H1 (cell line): Measurements from ENCODE around the gene TBC1D32. TPM values are rescaled to one million over a fixed set of nuclear protein-coding genes. Genes with fewer than 3 reads are reported as not detected.

Experiments
- CTCF ChIA-PET: fragments of 300-600 bp; sonication (Branson Sonifier 250); formaldehyde crosslinking; loops from one replicate; lab custom pipeline; 2021; ENCODE audit not compliant: partially characterized antibody; lab: Charles Lee
- POLR2A ChIA-PET: fragments of 300-600 bp; sonication (Branson Sonifier 250); formaldehyde crosslinking; loops from one replicate; lab custom pipeline; 2021; ENCODE audit warnings: inconsistent platforms; ENCODE audit not compliant: partially characterized antibody; lab: Charles Lee
- DNase-seq, 2 experiments: peaks; one replicate each; pipeline versions ENCODE4 v3.0.0 to v3.0.0-alpha.2; 2010 to 2022; ENCODE audit warnings: low spot score in 2 of 2, low read depth in 1 of 2, mixed read lengths in 1 of 2
- FAIRE-seq: peaks from 2 replicates; lab custom pipeline; 2011; peaks lifted over from hg19 to GRCh38; lab: Jason Lieb, UNC
- H2AFZ ChIP-seq: 2 replicates; pipeline ENCODE4 v1.8.1; 2012; ENCODE audit warnings: low read length, inconsistent platforms
- H2AK5ac ChIP-seq: 2 replicates; pipeline ENCODE4 v1.6.1; 2013; ENCODE audit warnings: low read depth, low read length
- H2BK120ac ChIP-seq: replicated peaks from 2 replicates; pipeline ENCODE3; 2013; ENCODE audit warnings: low read depth, low read length, inconsistent platforms
- H2BK12ac ChIP-seq: 2 replicates; pipeline ENCODE4 v1.6.1; 2013; ENCODE audit warnings: low read depth, low read length
- H2BK15ac ChIP-seq: 2 replicates; pipeline ENCODE4 v1.6.1; 2013; ENCODE audit warnings: low read length
- H2BK20ac ChIP-seq: 2 replicates; pipeline ENCODE4 v1.6.1; 2013; ENCODE audit warnings: low read length
- H2BK5ac ChIP-seq: 2 replicates; pipeline ENCODE4 v1.6.1; 2013; ENCODE audit warnings: low read depth, low read length
- H3K14ac ChIP-seq: 2 replicates; pipeline ENCODE4 v1.6.1; 2013; ENCODE audit warnings: inconsistent platforms; ENCODE audit not compliant: insufficient read length
- H3K18ac ChIP-seq: 2 replicates; pipeline ENCODE4 v1.6.1; 2013; ENCODE audit warnings: low read length; ENCODE audit errors: extremely low read depth
- H3K23ac ChIP-seq: 2 replicates; pipeline ENCODE4 v1.6.1; 2013; ENCODE audit warnings: inconsistent platforms; ENCODE audit not compliant: insufficient read length
- H3K23me2 ChIP-seq: 2 replicates; pipeline ENCODE4 v1.6.1; 2013; ENCODE audit warnings: low read depth, low read length
- H3K27ac ChIP-seq: 2 replicates; pipeline ENCODE4 v1.6.1; 2011; ENCODE audit warnings: low read depth, low read length, inconsistent platforms
- H3K27me3 ChIP-seq, 4 experiments: replicated peaks in 1 of 4; 1 replicate in 1 of 4; 2 replicates in 3 of 4; pipeline versions ENCODE4 v1.6.1 to v1.8.1; 2011 to 2013; ENCODE audit warnings: low read length in 3 of 4, mild to moderate bottlenecking in 3 of 4, inconsistent platforms in 2 of 4, mixed read lengths in 2 of 4, moderate library complexity in 1 of 4; ENCODE audit not compliant: control insufficient read depth in 3 of 4, insufficient read depth in 3 of 4; ENCODE audit errors: extremely low read depth in 1 of 4
- H3K36me3 ChIP-seq, 4 experiments: 2 replicates each; pipeline versions ENCODE4 v1.6.1 to v1.8.1; 2011 to 2013; ENCODE audit warnings: mild to moderate bottlenecking in 4 of 4, low read length in 3 of 4, moderate library complexity in 2 of 4, control low read depth in 1 of 4, inconsistent platforms in 1 of 4; ENCODE audit not compliant: insufficient read depth in 4 of 4, control insufficient read depth in 2 of 4
- H3K4ac ChIP-seq: replicated peaks from 2 replicates; pipeline ENCODE3; 2013; ENCODE audit warnings: low read length, low read depth, mixed read lengths, inconsistent platforms; ENCODE audit not compliant: insufficient read length
- H3K4me1 ChIP-seq, 4 experiments: replicated peaks in 1 of 4; 1 replicate in 1 of 4; 2 replicates in 3 of 4; pipeline versions ENCODE4 v1.6.1 to v1.8.1; 2011 to 2013; ENCODE audit warnings: low read length in 3 of 4, inconsistent platforms in 2 of 4, mixed read lengths in 1 of 4; ENCODE audit not compliant: insufficient read depth in 4 of 4, control insufficient read depth in 3 of 4
- H3K4me2 ChIP-seq, 2 experiments: 2 replicates each; pipeline versions ENCODE4 v1.6.1 to v1.8.1; 2011 to 2013; ENCODE audit warnings: low read depth in 2 of 2, low read length in 2 of 2, control low read depth in 1 of 2, inconsistent platforms in 1 of 2, mild to moderate bottlenecking in 1 of 2; ENCODE audit not compliant: insufficient read depth in 1 of 2
- H3K4me3 ChIP-seq, 4 experiments: fragments of 200-600, 300-600 bp in 1 of 4; sonication (generic), shearing (Covaris generic), sonication (Bioruptor Twin) in 1 of 4; 2 replicates each; pipeline versions ENCODE4 v1.5.1 to v1.8.1; 2011 to 2016; ENCODE audit warnings: low read length in 4 of 4, low read depth in 3 of 4, control low read depth in 2 of 4, inconsistent platforms in 2 of 4, mild to moderate bottlenecking in 2 of 4, mixed read lengths in 1 of 4, moderate library complexity in 1 of 4; ENCODE audit not compliant: insufficient read depth in 2 of 4; ENCODE audit errors: extremely low read depth in 1 of 4
- H3K56ac ChIP-seq: replicated peaks from 2 replicates; pipeline ENCODE3; 2013; ENCODE audit warnings: low read depth, mild to moderate bottlenecking, mixed read lengths, low read length, inconsistent platforms; ENCODE audit not compliant: insufficient read length
- H3K79me1 ChIP-seq: 2 replicates; pipeline ENCODE4 v1.6.1; 2013; ENCODE audit warnings: low read depth, low read length, control low read depth
- H3K79me2 ChIP-seq, 2 experiments: 2 replicates each; pipeline versions ENCODE4 v1.6.1 to v1.8.1; 2012 to 2013; ENCODE audit warnings: low read length in 2 of 2, mild to moderate bottlenecking in 2 of 2, inconsistent platforms in 1 of 2; ENCODE audit not compliant: insufficient read depth in 2 of 2, control insufficient read depth in 1 of 2
- H3K9ac ChIP-seq, 4 experiments: replicated peaks in 1 of 4; 1 replicate in 1 of 4; 2 replicates in 3 of 4; pipeline versions ENCODE4 v1.6.1 to v1.8.1; 2011 to 2013; ENCODE audit warnings: low read depth in 3 of 4, low read length in 3 of 4, control low read depth in 2 of 4, mild to moderate bottlenecking in 2 of 4, moderate library complexity in 2 of 4, inconsistent platforms in 1 of 4; ENCODE audit errors: extremely low read depth in 1 of 4
- H3K9me3 ChIP-seq, 2 experiments: 2 replicates each; pipeline versions ENCODE4 v1.6.1 to v1.8.1; 2012 to 2013; ENCODE audit warnings: mild to moderate bottlenecking in 2 of 2, moderate library complexity in 2 of 2, control low read depth in 1 of 2, inconsistent platforms in 1 of 2, low read depth in 1 of 2, low read length in 1 of 2, mixed read lengths in 1 of 2; ENCODE audit not compliant: insufficient read depth in 2 of 2
- H4K20me1 ChIP-seq, 2 experiments: replicated peaks in 1 of 2; 2 replicates each; pipeline versions ENCODE3 to v1.8.1; 2011 to 2013; ENCODE audit warnings: inconsistent platforms in 2 of 2, low read length in 2 of 2, mild to moderate bottlenecking in 1 of 2; ENCODE audit not compliant: insufficient read depth in 2 of 2, control insufficient read depth in 1 of 2
- H4K5ac ChIP-seq: 2 replicates; pipeline ENCODE4 v1.6.1; 2013; ENCODE audit warnings: low read length, low read depth, mixed read lengths, inconsistent platforms; ENCODE audit not compliant: insufficient read length
- H4K8ac ChIP-seq: 2 replicates; pipeline ENCODE4 v1.8.0; 2013; ENCODE audit warnings: mild to moderate bottlenecking, moderate library complexity, low read length, inconsistent platforms; ENCODE audit not compliant: insufficient read depth; ENCODE audit errors: extremely low read depth
- H4K91ac ChIP-seq: replicated peaks from 2 replicates; pipeline ENCODE3; 2013; ENCODE audit warnings: low read length, mixed read lengths, inconsistent platforms; ENCODE audit not compliant: insufficient read length
- BACH1 ChIP-seq: IDR thresholded peaks from 2 replicates; pipeline ENCODE4 v1.6.1; 2012; ENCODE audit warnings: low read length, improper control_type of control experiment
- EP300 ChIP-seq, 2 experiments: IDR thresholded peaks; 1 replicate in 1 of 2; 2 replicates in 1 of 2; pipeline ENCODE4 v1.6.1; 2011 to 2012; ENCODE audit warnings: low read depth in 2 of 2, low read length in 2 of 2, mild to moderate bottlenecking in 2 of 2, borderline replicate concordance in 1 of 2, inconsistent platforms in 1 of 2, moderate library complexity in 1 of 2
- MAX ChIP-seq: IDR thresholded peaks from 2 replicates; pipeline ENCODE4 v1.6.1; 2012; ENCODE audit warnings: inconsistent platforms
- NANOG ChIP-seq: IDR thresholded peaks from 2 replicates; pipeline ENCODE4 v1.6.1; 2011; ENCODE audit warnings: low read length, low read depth, mild to moderate bottlenecking, inconsistent platforms; ENCODE audit not compliant: insufficient read depth, poor library complexity, severe bottlenecking
- RFX5 ChIP-seq: IDR thresholded peaks from 2 replicates; pipeline ENCODE4 v1.6.1; 2011; ENCODE audit warnings: low read depth, low read length, improper control_type of control experiment, borderline replicate concordance
- SRF ChIP-seq: IDR thresholded peaks from 2 replicates; pipeline ENCODE4 v1.6.1; 2011; ENCODE audit warnings: mild to moderate bottlenecking, low read depth, low read length, moderate library complexity
- TAF1 ChIP-seq: IDR thresholded peaks from 2 replicates; pipeline ENCODE4 v1.6.1; 2011; ENCODE audit warnings: mild to moderate bottlenecking, low read depth, low read length
- TCF12 ChIP-seq: IDR thresholded peaks from 2 replicates; pipeline ENCODE4 v1.6.1; 2011; ENCODE audit warnings: low read depth, mild to moderate bottlenecking, low read length
- YY1 ChIP-seq: IDR thresholded peaks from 2 replicates; pipeline ENCODE4 v1.6.1; 2011; ENCODE audit warnings: low read depth, mild to moderate bottlenecking, low read length
- WGBS, 2 experiments: shearing (Covaris generic) in 1 of 2; methylation state at CpG; one replicate each; pipeline versions ENCODE4 v1.1.6 to v1.1.7; 2013 to 2015; ENCODE audit warnings: low lambda C conversion rate in 2 of 2, mixed read lengths in 2 of 2, inconsistent platforms in 1 of 2, low coverage in 1 of 2, missing lambda C conversion rate in 1 of 2; ENCODE audit not compliant: insufficient replicate concordance in 2 of 2, insufficient coverage in 1 of 2, insufficient read length in 1 of 2; ENCODE audit errors: extremely low coverage in 1 of 2, missing lambda C conversion rate in 1 of 2; 5-methylcytosine and 5-hydroxymethylcytosine counted together
- polyA plus RNA-seq, 7 experiments: library from polyadenylated mRNA; depleted of rRNA in 3 of 7; stranded (reverse) in 5 of 7; unstranded in 2 of 7; fragments of >200 nt in 5 of 7; fragments of 200-250 nt in 2 of 7; gene quantifications; 1 replicate in 5 of 7; 2 replicates in 1 of 7; 4 replicates in 1 of 7; pipeline versions ENCODE4 v1.2.1 to v1.2.3, GENCODE V29; 2011 to 2013; ENCODE audit warnings: missing spikeins in 2 of 7, mixed read lengths in 2 of 7
- total RNA-seq: library from RNA; stranded (reverse); fragmentation: NEBNext Ultra II Directional; extraction: Animal tissue kit (Norgen Biotek cat#: 25700); gene quantifications from 2 replicates; pipeline ENCODE4 v1.2.1, GENCODE V29; 2021

TBC1D32 gene
- total and polyA plus RNA-seq, 2 of the 8 experiments (the other 6 are each of a cell fraction or from before 2014, with no cell fraction given), result 5.3 to 7.1 TPM

DNA sequence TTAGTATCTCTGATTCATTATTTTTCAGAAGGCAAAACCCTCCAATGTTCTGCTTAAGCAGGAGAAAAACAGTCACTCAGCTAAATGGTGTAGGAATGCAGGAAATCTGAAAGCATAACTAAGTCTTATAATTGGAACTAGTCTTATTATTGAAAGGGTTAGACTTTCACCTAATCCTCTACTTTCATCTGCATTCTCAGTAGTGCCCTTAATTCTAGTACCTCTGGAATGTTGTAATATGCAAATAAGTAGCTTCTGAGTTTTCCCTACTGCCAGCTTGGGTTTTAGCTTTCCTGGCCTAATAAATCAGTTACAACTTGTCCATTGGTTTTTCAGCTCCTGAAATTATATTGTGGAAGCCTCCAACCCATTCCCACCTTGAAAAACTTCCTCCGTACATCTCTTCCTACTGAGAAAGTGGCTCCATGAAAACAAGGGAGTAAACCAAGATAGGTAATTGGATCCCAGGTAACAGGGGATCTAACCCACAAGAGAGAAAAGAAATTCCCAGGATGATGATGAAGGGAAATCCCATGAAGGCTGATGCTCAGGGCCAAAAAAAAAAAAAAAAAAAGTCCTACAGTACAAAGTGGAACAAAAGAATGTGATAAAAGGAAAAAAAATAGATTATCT lies 147.0 kb downstream of the TBC1D32 start:
- Histone ChIP-seq H3K4me1 (peaks cover 0 to 3% (median 0%) of the 10 kb centered on the region in 4 experiments; a peak in 1 of 7 replicates), H3K9me3 (no peaks in the 10 kb centered on the region), H3K18ac (no peak overlapping the region), H2BK15ac (no peak overlapping the region), H4K5ac (no peak overlapping the region), H3K23me2 (peaks cover 4% of the 10 kb centered on the region; the same call in 1 of the 2 replicates), H2AK5ac (no peak overlapping the region), H3K27me3 (no peaks in the 10 kb centered on the region), H3K56ac (no peak overlapping the region), H3K4ac (no peak overlapping the region), H3K4me3 (no peak overlapping the region), H3K14ac (no peak overlapping the region), H3K79me1 (no peaks in the 10 kb centered on the region), H3K9ac (no peak overlapping the region), H2BK20ac (no peak overlapping the region), H3K27ac (no peak overlapping the region), H2BK12ac (no peak overlapping the region), H3K79me2 (no peaks in the 10 kb centered on the region), H3K36me3 (no peaks in the 10 kb centered on the region), H2BK120ac (no peak overlapping the region), H4K20me1 (no peaks in the 10 kb centered on the region), H4K8ac (no peak overlapping the region), H2AFZ (no peak overlapping the region), H3K4me2 (no peak overlapping the region), H4K91ac (no peak overlapping the region)
- DNase-seq (no peak), FAIRE-seq (no peak)
- 62% methylated on average over 1 of the region's 1 CpG; no CpG with 5 or more reads in 1 of the 2 experiments for WGBS, 2 experiments
- ChIA-PET POLR2A (no interaction called here), CTCF (interaction anchor here (0.6 kb wide), 1 partner anchor 137 kb away, joined by 3 read pairs; no protein-coding TSS in a partner anchor)
- no peak for TF ChIP-seq NANOG
- TF ChIP-seq TAF1, result no peak
- no peak for TF ChIP-seq SRF
- TF ChIP-seq MAX, result no peak
- no peak for TF ChIP-seq RFX5
- TF ChIP-seq YY1, result no peak
- TF ChIP-seq EP300 (IDR thresholded peaks at IDR 0.05; ENCODE audit: borderline replicate concordance in 1 of 2, low read depth in 2 of 2, low read length in 2 of 2), result no peak
- no peak for TF ChIP-seq BACH1
- no peak for TF ChIP-seq TCF12
- TF ChIP-seq, all 59 proteins: peak for 0
- no peak overlapping the region for H2BK5ac ChIP-seq
- no peak overlapping the region for H3K23ac ChIP-seq
